Astrocyte (in vitro differentiated cells and primary cell): ENCODE measurements around the gene PYGB. TPM values are rescaled to one million over a fixed set of nuclear protein-coding genes. Genes with fewer than 3 reads are reported as not detected.

Experiments
- DNase-seq: peaks from one replicate; pipeline ENCODE4 v3.0.0-alpha.2; 2010; ENCODE audit warnings: low read depth
- FAIRE-seq: peaks from 2 replicates; lab custom pipeline; 2011; peaks lifted over from hg19 to GRCh38; lab: Jason Lieb, UNC
- H2AFZ ChIP-seq: 2 replicates; pipeline ENCODE4 v1.6.0; 2012; ENCODE audit warnings: low read depth, low read length, inconsistent platforms
- H3K27ac ChIP-seq: 2 replicates; pipeline ENCODE4 v1.5.1; 2011; ENCODE audit warnings: low read depth, low read length, inconsistent platforms
- H3K27me3 ChIP-seq: 2 replicates; pipeline ENCODE4 v1.6.0; 2011; ENCODE audit warnings: low read length, inconsistent platforms; ENCODE audit not compliant: insufficient read depth
- H3K36me3 ChIP-seq: 2 replicates; pipeline ENCODE4 v1.5.1; 2011; ENCODE audit warnings: low read length, inconsistent platforms; ENCODE audit not compliant: insufficient read depth
- H3K4me1 ChIP-seq: 2 replicates; pipeline ENCODE4 v1.5.1; 2011; ENCODE audit warnings: low read length, inconsistent platforms; ENCODE audit not compliant: insufficient read depth
- H3K4me2 ChIP-seq: 2 replicates; pipeline ENCODE4 v1.6.0; 2012; ENCODE audit warnings: low read length, inconsistent platforms
- H3K4me3 ChIP-seq: 2 replicates; pipeline ENCODE4 v1.5.1; 2011; ENCODE audit warnings: low read depth, mild to moderate bottlenecking, low read length, inconsistent platforms; ENCODE audit not compliant: insufficient read depth
- H3K79me2 ChIP-seq: 2 replicates; pipeline ENCODE4 v1.6.0; 2012; ENCODE audit warnings: mild to moderate bottlenecking, low read length, inconsistent platforms; ENCODE audit not compliant: insufficient read depth
- H3K9ac ChIP-seq: 2 replicates; pipeline ENCODE4 v1.6.0; 2012; ENCODE audit warnings: mild to moderate bottlenecking, low read length, inconsistent platforms
- H3K9me3 ChIP-seq: 2 replicates; pipeline ENCODE4 v1.5.1; 2012; ENCODE audit warnings: low read depth, mild to moderate bottlenecking, low read length, inconsistent platforms; ENCODE audit not compliant: insufficient read depth
- H4K20me1 ChIP-seq: 2 replicates; pipeline ENCODE4 v1.6.0; 2012; ENCODE audit warnings: low read length, inconsistent platforms; ENCODE audit not compliant: insufficient read depth
- H3K27ac Mint-ChIP-seq: one replicate; pipeline ENCODE4 v1.8.0; 2021; ENCODE audit warnings: mild to moderate bottlenecking, mixed read lengths; ENCODE audit not compliant: unreplicated experiment
- H3K27me3 Mint-ChIP-seq: one replicate; pipeline ENCODE4 v1.8.0; 2021; ENCODE audit warnings: low read depth, mixed read lengths; ENCODE audit not compliant: unreplicated experiment
- H3K36me3 Mint-ChIP-seq: one replicate; pipeline ENCODE4 v1.8.0; 2021; ENCODE audit warnings: low read depth, mixed read lengths; ENCODE audit not compliant: unreplicated experiment
- H3K4me1 Mint-ChIP-seq: one replicate; pipeline ENCODE4 v1.8.0; 2021; ENCODE audit warnings: low read depth, mixed read lengths; ENCODE audit not compliant: unreplicated experiment
- H3K4me3 Mint-ChIP-seq: one replicate; pipeline ENCODE4 v1.8.0; 2021; ENCODE audit warnings: mild to moderate bottlenecking, moderate library complexity, mixed read lengths; ENCODE audit not compliant: unreplicated experiment
- H3K9me3 Mint-ChIP-seq: one replicate; pipeline ENCODE4 v1.8.0; 2021; ENCODE audit warnings: mild to moderate bottlenecking, mixed read lengths; ENCODE audit not compliant: unreplicated experiment
- CTCF ChIP-seq: IDR thresholded peaks from 2 replicates; pipeline ENCODE4 v1.5.1; 2011; ENCODE audit warnings: low read depth, mild to moderate bottlenecking, inconsistent platforms, low read length, moderate library complexity; ENCODE audit not compliant: insufficient read depth
- EZH2 ChIP-seq: IDR thresholded peaks from 2 replicates; pipeline ENCODE4 v1.6.1; 2012; ENCODE audit warnings: mild to moderate bottlenecking, low read length, inconsistent platforms; ENCODE audit not compliant: insufficient read depth
- total RNA-seq: library from RNA; stranded (reverse); gene quantifications from 2 replicates; pipeline ENCODE4 v1.2.1, GENCODE V29; 2021

PYGB gene
- total RNA-seq, 1 donor from 2014 or later = 206 TPM

- Histone ChIP-seq H4K20me1 (peaks cover 75% of the 10 kb centered on the region), H3K4me2 (no peak overlapping the region), H3K4me1 (no peaks in the 10 kb centered on the region), H3K9ac (no peak overlapping the region), H3K79me2 (peaks cover 57% of the 10 kb centered on the region), H3K36me3 (peaks cover 37% of the 10 kb centered on the region), H3K9me3 (no peaks in the 10 kb centered on the region), H3K27ac (no peak overlapping the region), H3K27me3 (no peaks in the 10 kb centered on the region), H2AFZ (no peak overlapping the region), H3K4me3 (no peak overlapping the region)
- FAIRE-seq (no peak), DNase-seq (no peak)
- TF ChIP-seq CTCF = no peak
- no peak for TF ChIP-seq EZH2
- peaks cover 15% of the 10 kb centered on the region for H3K36me3 Mint-ChIP-seq
- H3K4me1 Mint-ChIP-seq = peaks cover 7% of the 10 kb centered on the region
- no peaks in the 10 kb centered on the region for H3K27me3 Mint-ChIP-seq
- H3K27ac Mint-ChIP-seq = no peak overlapping the region
- H3K9me3 Mint-ChIP-seq = no peaks in the 10 kb centered on the region
- no peak overlapping the region for H3K4me3 Mint-ChIP-seq
These were observed 25.2 kb downstream of the PYGB start for GRCh38 chr20:25273046-25273445.

GRCh38 chr20:25273541-25274358, 25.9 kb downstream of the PYGB start:
- H3K9me3 ChIP-seq = no peaks in the 10 kb centered on the region

More at GRCh38 chr20:25273541-25274358, 25.9 kb downstream of the PYGB start:
- no peak overlapping the region for H3K4me3 ChIP-seq
- H3K4me2 ChIP-seq = no peak overlapping the region
- H3K27me3 Mint-ChIP-seq = no peaks in the 10 kb centered on the region
- peaks cover 40% of the 10 kb centered on the region for H3K36me3 ChIP-seq
- no peak for FAIRE-seq
- H3K4me3 Mint-ChIP-seq = no peak overlapping the region
- peaks cover 50% of the 10 kb centered on the region for H3K79me2 ChIP-seq
- no peak overlapping the region for H3K27ac ChIP-seq
- H4K20me1 ChIP-seq = peaks cover 76% of the 10 kb centered on the region
- H3K27ac Mint-ChIP-seq = no peak overlapping the region
- DNase-seq = no peak
- H2AFZ ChIP-seq = no peak overlapping the region
- no peaks in the 10 kb centered on the region for H3K9me3 Mint-ChIP-seq
- H3K36me3 Mint-ChIP-seq = peaks cover 15% of the 10 kb centered on the region
- H3K9ac ChIP-seq = no peak overlapping the region
- no peaks in the 10 kb centered on the region for H3K27me3 ChIP-seq
- peaks cover 7% of the 10 kb centered on the region for H3K4me1 Mint-ChIP-seq
- TF ChIP-seq EZH2 = no peak
- TF ChIP-seq CTCF = no peak
- no peaks in the 10 kb centered on the region for H3K4me1 ChIP-seq
